WTC11 (cell line): ENCODE measurements around the gene EPN2. TPM values are rescaled to one million over a fixed set of nuclear protein-coding genes. Genes with fewer than 3 reads are reported as not detected.

Experiments used
- ETV6 ChIP-seq: sonication (generic); formaldehyde crosslinking; IDR thresholded peaks from 2 replicates; pipeline ENCODE4 v1.8.1; 2022; ENCODE audit warnings: mild to moderate bottlenecking, missing genetic modification reagents
- FOXP1 ChIP-seq: sonication (generic); formaldehyde crosslinking; IDR thresholded peaks from 2 replicates; pipeline ENCODE4 v1.8.0; 2022; ENCODE audit warnings: missing genetic modification reagents, mild to moderate bottlenecking, moderate library complexity, borderline replicate concordance
- FOXP4 ChIP-seq: sonication (generic); formaldehyde crosslinking; IDR thresholded peaks from 2 replicates; pipeline ENCODE4 v1.8.0; 2022; ENCODE audit warnings: mild to moderate bottlenecking, missing genetic modification reagents
- KAT7 ChIP-seq: sonication (generic); formaldehyde crosslinking; IDR thresholded peaks from 2 replicates; pipeline ENCODE4 v1.8.1; 2023; ENCODE audit warnings: missing genetic modification reagents, mild to moderate bottlenecking, borderline replicate concordance
- MAX ChIP-seq: sonication (generic); formaldehyde crosslinking; IDR thresholded peaks from 2 replicates; pipeline ENCODE4 v1.8.0; 2022; ENCODE audit warnings: mild to moderate bottlenecking, missing genetic modification reagents
- NR2C2 ChIP-seq: sonication (generic); formaldehyde crosslinking; IDR thresholded peaks from 2 replicates; pipeline ENCODE4 v1.8.0; 2022; ENCODE audit warnings: mild to moderate bottlenecking, missing genetic modification reagents
- RELA ChIP-seq: sonication (generic); formaldehyde crosslinking; IDR thresholded peaks from 2 replicates; pipeline ENCODE4 v1.8.1; 2022; ENCODE audit warnings: missing genetic modification reagents, mild to moderate bottlenecking, borderline replicate concordance
- USF1 ChIP-seq: sonication (generic); formaldehyde crosslinking; IDR thresholded peaks from 2 replicates; pipeline ENCODE4 v1.8.0; 2022; ENCODE audit warnings: mild to moderate bottlenecking, missing genetic modification reagents
- ZBTB21 ChIP-seq: sonication (generic); formaldehyde crosslinking; IDR thresholded peaks from 2 replicates; pipeline ENCODE4 v1.8.1; 2023; ENCODE audit warnings: mild to moderate bottlenecking, missing genetic modification reagents, borderline replicate concordance
- ZNF317 ChIP-seq: sonication (generic); formaldehyde crosslinking; IDR thresholded peaks from 2 replicates; pipeline ENCODE4 v1.8.1; 2023; ENCODE audit warnings: low read depth, mild to moderate bottlenecking, moderate library complexity, missing genetic modification reagents, borderline replicate concordance
- ZNF423 ChIP-seq: fragments of 250-450 bp; sonication (Bioruptor Pico); IDR thresholded peaks from 2 replicates; pipeline ENCODE4 v2.1.2; 2022; ENCODE audit warnings: mild to moderate bottlenecking, moderate library complexity
- total RNA-seq: library from RNA; stranded (reverse); gene quantifications from 3 replicates; pipeline ENCODE4 v1.2.3, GENCODE V29; 2021
- TF ChIP-seq, protein P1 (sequence below): fragments of 200-600 bp; IDR thresholded peaks from 2 replicates; pipeline ENCODE4 v1.8.0; 2022; ENCODE audit warnings: antibody characterized with exemption
- TF ChIP-seq, protein P2 (sequence below): sonication (generic); formaldehyde crosslinking; IDR thresholded peaks from 2 replicates; pipeline ENCODE4 v1.8.1; 2022; ENCODE audit warnings: low read depth, missing genetic modification reagents, borderline replicate concordance
- TF ChIP-seq, protein P3 (sequence below): sonication (generic); formaldehyde crosslinking; IDR thresholded peaks from 2 replicates; pipeline ENCODE4 v1.8.1; 2023; ENCODE audit warnings: mild to moderate bottlenecking, missing genetic modification reagents
- TF ChIP-seq, protein P4 (sequence below): sonication (generic); formaldehyde crosslinking; IDR thresholded peaks from 2 replicates; pipeline ENCODE4 v1.8.1; 2023; ENCODE audit warnings: mild to moderate bottlenecking, moderate library complexity, missing genetic modification reagents

The EPN2 gene
- total RNA-seq, 1 experiment from 2014 or later = 48.8 TPM

DNA sequence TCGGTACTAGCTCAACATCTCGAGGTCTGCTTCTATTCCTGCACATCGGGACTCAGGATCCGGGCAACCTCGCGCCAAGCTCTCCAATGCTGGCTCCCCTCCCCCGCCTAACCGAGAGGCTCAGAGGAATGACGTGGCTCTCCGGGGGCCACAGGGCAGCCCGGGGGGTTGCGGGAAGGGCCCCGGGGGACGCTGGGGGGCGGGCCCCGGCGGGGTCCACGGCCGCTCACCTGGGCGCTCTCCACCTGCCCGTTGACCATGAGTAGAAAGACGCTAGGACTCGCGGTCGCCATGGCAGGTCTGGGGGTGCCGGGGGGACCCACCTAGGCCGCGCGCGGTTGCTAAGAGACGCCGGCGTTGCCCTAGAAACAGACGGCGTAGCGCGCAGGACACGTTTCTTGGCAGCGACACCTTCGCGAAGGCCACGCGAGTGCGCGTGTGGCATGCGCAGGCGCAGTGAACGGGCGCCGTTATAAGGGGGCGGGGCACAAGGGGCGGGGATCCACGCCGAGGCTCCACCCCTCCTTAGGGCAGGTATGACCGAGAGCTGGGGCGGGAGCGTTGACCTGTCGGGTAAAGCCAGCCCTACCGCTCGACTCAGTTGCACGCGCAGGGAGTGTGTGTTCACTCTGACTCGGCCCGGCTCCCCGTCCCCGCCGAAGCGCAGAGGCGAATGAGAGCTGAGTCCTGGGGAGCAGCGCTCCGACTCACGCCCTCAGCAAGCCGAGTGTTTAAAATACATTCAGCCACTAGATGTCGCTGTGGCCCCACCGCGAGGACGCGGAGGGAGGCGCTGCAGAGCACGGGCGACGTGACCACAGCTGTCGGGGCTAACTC, 125.3 kb downstream of the EPN2 start, which contains the start of gene B9D1 (continued):
- TF ChIP-seq USF1 (CRISPR knock-in tag) = peak; percentile 27; the same call in 1 of the 2 replicates
- TF ChIP-seq, protein P1, sequence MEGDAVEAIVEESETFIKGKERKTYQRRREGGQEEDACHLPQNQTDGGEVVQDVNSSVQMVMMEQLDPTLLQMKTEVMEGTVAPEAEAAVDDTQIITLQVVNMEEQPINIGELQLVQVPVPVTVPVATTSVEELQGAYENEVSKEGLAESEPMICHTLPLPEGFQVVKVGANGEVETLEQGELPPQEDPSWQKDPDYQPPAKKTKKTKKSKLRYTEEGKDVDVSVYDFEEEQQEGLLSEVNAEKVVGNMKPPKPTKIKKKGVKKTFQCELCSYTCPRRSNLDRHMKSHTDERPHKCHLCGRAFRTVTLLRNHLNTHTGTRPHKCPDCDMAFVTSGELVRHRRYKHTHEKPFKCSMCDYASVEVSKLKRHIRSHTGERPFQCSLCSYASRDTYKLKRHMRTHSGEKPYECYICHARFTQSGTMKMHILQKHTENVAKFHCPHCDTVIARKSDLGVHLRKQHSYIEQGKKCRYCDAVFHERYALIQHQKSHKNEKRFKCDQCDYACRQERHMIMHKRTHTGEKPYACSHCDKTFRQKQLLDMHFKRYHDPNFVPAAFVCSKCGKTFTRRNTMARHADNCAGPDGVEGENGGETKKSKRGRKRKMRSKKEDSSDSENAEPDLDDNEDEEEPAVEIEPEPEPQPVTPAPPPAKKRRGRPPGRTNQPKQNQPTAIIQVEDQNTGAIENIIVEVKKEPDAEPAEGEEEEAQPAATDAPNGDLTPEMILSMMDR = peak; percentile 96
- peak; percentile 38; the same call in 1 of the 2 replicates for TF ChIP-seq RELA (CRISPR knock-in tag)
- TF ChIP-seq, protein P2, sequence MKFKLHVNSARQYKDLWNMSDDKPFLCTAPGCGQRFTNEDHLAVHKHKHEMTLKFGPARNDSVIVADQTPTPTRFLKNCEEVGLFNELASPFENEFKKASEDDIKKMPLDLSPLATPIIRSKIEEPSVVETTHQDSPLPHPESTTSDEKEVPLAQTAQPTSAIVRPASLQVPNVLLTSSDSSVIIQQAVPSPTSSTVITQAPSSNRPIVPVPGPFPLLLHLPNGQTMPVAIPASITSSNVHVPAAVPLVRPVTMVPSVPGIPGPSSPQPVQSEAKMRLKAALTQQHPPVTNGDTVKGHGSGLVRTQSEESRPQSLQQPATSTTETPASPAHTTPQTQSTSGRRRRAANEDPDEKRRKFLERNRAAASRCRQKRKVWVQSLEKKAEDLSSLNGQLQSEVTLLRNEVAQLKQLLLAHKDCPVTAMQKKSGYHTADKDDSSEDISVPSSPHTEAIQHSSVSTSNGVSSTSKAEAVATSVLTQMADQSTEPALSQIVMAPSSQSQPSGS = no peak
- peak; percentile 42; the same call in 1 of the 2 replicates for TF ChIP-seq ETV6 (CRISPR knock-in tag)
- TF ChIP-seq ZNF423 = peak; percentile 64
- TF ChIP-seq ZBTB21 (CRISPR knock-in tag) = peak; percentile 52; the same call in 1 of the 2 replicates
- no peak for TF ChIP-seq ZNF317 (CRISPR knock-in tag)
- no peak for TF ChIP-seq NR2C2 (CRISPR knock-in tag)
- TF ChIP-seq FOXP4 = 0 out of 2 replicates have a peak, but pooled peaks have one; percentile 14
- TF ChIP-seq FOXP1 (CRISPR knock-in tag) = peak; percentile 66; the same call in 1 of the 2 replicates
- TF ChIP-seq, protein P3, sequence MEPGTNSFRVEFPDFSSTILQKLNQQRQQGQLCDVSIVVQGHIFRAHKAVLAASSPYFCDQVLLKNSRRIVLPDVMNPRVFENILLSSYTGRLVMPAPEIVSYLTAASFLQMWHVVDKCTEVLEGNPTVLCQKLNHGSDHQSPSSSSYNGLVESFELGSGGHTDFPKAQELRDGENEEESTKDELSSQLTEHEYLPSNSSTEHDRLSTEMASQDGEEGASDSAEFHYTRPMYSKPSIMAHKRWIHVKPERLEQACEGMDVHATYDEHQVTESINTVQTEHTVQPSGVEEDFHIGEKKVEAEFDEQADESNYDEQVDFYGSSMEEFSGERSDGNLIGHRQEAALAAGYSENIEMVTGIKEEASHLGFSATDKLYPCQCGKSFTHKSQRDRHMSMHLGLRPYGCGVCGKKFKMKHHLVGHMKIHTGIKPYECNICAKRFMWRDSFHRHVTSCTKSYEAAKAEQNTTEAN (CRISPR knock-in tag) = peak; percentile 97
- TF ChIP-seq MAX (CRISPR knock-in tag) = peak; percentile 79
- peak; percentile 65; the same call in 1 of the 2 replicates for TF ChIP-seq KAT7 (CRISPR knock-in tag)
- TF ChIP-seq, protein P4, sequence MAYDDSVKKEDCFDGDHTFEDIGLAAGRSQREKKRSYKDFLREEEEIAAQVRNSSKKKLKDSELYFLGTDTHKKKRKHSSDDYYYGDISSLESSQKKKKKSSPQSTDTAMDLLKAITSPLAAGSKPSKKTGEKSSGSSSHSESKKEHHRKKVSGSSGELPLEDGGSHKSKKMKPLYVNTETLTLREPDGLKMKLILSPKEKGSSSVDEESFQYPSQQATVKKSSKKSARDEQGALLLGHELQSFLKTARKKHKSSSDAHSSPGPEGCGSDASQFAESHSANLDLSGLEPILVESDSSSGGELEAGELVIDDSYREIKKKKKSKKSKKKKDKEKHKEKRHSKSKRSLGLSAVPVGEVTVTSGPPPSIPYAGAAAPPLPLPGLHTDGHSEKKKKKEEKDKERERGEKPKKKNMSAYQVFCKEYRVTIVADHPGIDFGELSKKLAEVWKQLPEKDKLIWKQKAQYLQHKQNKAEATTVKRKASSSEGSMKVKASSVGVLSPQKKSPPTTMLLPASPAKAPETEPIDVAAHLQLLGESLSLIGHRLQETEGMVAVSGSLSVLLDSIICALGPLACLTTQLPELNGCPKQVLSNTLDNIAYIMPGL (CRISPR knock-in tag) = peak; percentile 68
